Heart left ventricle (tissue), 16 donors: ENCODE measurements around the gene RELT. TPM values are rescaled to one million over a fixed set of nuclear protein-coding genes. Genes with fewer than 3 reads are reported as not detected.
A peak's percentile ranks its signal among the peaks of the same experiment; 100 is the strongest.
"Not testable (repeated sequence)": the region's sequence is repeated elsewhere in the genome, so short reads cannot be mapped to it uniquely, and the experiment has no call there.

Experiments
- ATAC-seq, 4 donors: fragments of 200-7000 bp; cut with Tn5 transposase; one replicate each; pipeline ENCODE4 v1.9.1; 2020 to 2022; ENCODE audit warnings: moderate library complexity in 4 of 4, mild to moderate bottlenecking in 3 of 4, moderate number of reproducible peaks in 1 of 4
- DNase-seq, 5 donors: peaks; one replicate each; pipeline ENCODE4 v3.0.0-alpha.2; 2020
- H3K27ac ChIP-seq, 12 donors: fragments of 200-600 bp; sonication (generic) in 4 of 12; one replicate each; pipeline versions ENCODE4 v1.5.0 to v1.8.0; 2016 to 2022; ENCODE audit warnings: mild to moderate bottlenecking in 2 of 12
- H3K27me3 ChIP-seq, 9 donors: fragments of 200-600 bp; sonication (generic) in 2 of 9; one replicate each; pipeline versions ENCODE4 v1.5.1 to v1.8.0; 2016 to 2022; ENCODE audit warnings: mild to moderate bottlenecking in 3 of 9
- H3K36me3 ChIP-seq, 9 donors: fragments of 200-600 bp; sonication (generic) in 2 of 9; one replicate each; pipeline versions ENCODE4 v1.5.0 to v1.8.0; 2018 to 2022; ENCODE audit warnings: mild to moderate bottlenecking in 2 of 9
- H3K4me1 ChIP-seq, 12 donors: fragments of 200-600 bp; sonication (generic) in 4 of 12; one replicate each; pipeline versions ENCODE4 v1.5.0 to v1.8.0; 2016 to 2022; ENCODE audit warnings: mild to moderate bottlenecking in 3 of 12
- H3K4me3 ChIP-seq, 12 donors: fragments of 200-600 bp; sonication (generic) in 4 of 12; one replicate each; pipeline versions ENCODE4 v1.5.0 to v1.8.0; 2017 to 2022; ENCODE audit warnings: mild to moderate bottlenecking in 9 of 12, moderate library complexity in 4 of 12
- H3K9me3 ChIP-seq, 12 donors: fragments of 200-600 bp; sonication (generic) in 4 of 12; one replicate each; pipeline versions ENCODE4 v1.5.0 to v1.8.0; 2016 to 2022; ENCODE audit warnings: mild to moderate bottlenecking in 1 of 12
- CTCF ChIP-seq, 12 donors: fragments of 200-600 bp; sonication (generic) in 4 of 12; IDR thresholded peaks; one replicate each; pipeline versions ENCODE4 v1.5.0 to v1.8.0; 2018 to 2022; ENCODE audit warnings: antibody characterized with exemption in 12 of 12, mild to moderate bottlenecking in 5 of 12
- POLR2A ChIP-seq, 2 donors: fragments of 450-650 bp; IDR thresholded peaks; one replicate each; pipeline ENCODE4 v1.6.1; 2017; ENCODE audit warnings: antibody characterized with exemption in 2 of 2, mild to moderate bottlenecking in 2 of 2, moderate library complexity in 2 of 2
- WGBS, 4 donors: extraction: QIAGEN DNeasy Blood & Tissue Kit in 2 of 4; methylation state at CpG; one replicate each; pipeline versions ENCODE4 v1.1.5 to v1.1.7; 2013 to 2018; 5-methylcytosine and 5-hydroxymethylcytosine counted together
- intact Hi-C, 10 donors: fragments of 100-400 bp; cut with DNase I; formaldehyde crosslinking; loops; one replicate each; pipeline versions ENCODE4 v1.11.1 to v1.14.2; 2022
- polyA plus RNA-seq, 2 donors: library from polyadenylated mRNA; stranded (reverse); fragments of 200-250 nt; gene quantifications; one replicate each; pipeline ENCODE4 v1.2.3, GENCODE V29; 2013
- total RNA-seq, 9 donors: library from RNA; depleted of rRNA in 2 of 9; stranded (reverse); fragments of >200 nt in 2 of 9; fragmentation: NEBNext Ultra II Directional in 3 of 9; extraction: Animal tissue kit (Norgen Biotek cat#: 25700) in 3 of 9; gene quantifications; one replicate each; pipeline versions ENCODE4 v1.1.0 to v1.2.4, GENCODE V29; 2016 to 2023
- donor health status: ischemic (EF 13 %, LVEDD 7.1; RV severe dilation, severe dysfunction).
- donor health status: healthy with polysubstance abuse.
- donor health status: DM: no; HTN: yes; CAD: no.
- donor health status: DM: no; HTN: no; CAD: no.
- donor health status: ischemic (EF 25% LVEDD 6.9; RV normal size, moderate dysfunction).
- donor health status: ischemic (EF 25% LVEDD 5.7; RV mildly dilated, moderate dysfunction).
- donor health status: healthy.
- donor health status: DM: yes; HTN: yes; CAD: no.
- donor health status: ischemic (EF 35%, LVEDD 5.7; RV mildly dilated, moderate dysfunction).
- donor health status: nonischemic (EF 11% LVEDD 7.7; RV severe dilation, severe dysfunction).
- donor health status: DM: yes; HTN: yes; CAD: no.
- donor health status: PGD.
- donor health status: ischemic (EF 29% LVEDD 5.4; RV normal size, mild dysfunction).
- donor health status: nonischemic (EF 23%, LVEDD 6.1; RV moderate dilation, normal function).

The RELT gene
- total and polyA plus RNA-seq, 11 donors: 1.0 to 13.9 (median 2.6) TPM

GRCh38 chr11:73430326-73430725, 54.1 kb downstream of the RELT start:
- ATAC-seq: no peak
- intact Hi-C loops: no loop called here

DNA sequence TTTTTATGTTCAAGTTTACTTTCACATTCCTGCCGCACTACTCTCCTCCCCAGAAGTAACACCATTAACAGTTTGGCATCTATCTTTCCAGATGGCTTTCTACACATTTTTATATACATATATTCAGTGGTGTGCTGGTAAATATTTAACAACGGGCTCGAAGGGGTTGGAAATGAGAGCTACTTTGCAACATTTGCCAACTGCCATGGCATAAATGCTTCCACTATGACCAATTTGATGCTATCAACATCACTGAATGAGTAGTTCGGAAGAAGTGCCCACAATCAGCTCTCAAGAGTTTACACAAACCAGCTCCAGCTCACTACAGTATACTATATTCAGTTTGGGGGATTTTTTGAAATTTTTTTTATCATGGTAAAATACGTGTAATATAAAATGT, 55.2 kb downstream of the RELT start:
- no peak for ATAC-seq
- H3K4me1 ChIP-seq: peaks cover 0 to 20% (median 6%) of the 10 kb centered on the region in 12 donors
- WGBS, 4 donors: 93 to 95% (median 94%) methylated on average over 5 of the region's 5 CpGs
- peaks cover 0 to 3% (median 0%) of the 10 kb centered on the region in 9 donors for H3K36me3 ChIP-seq
- H3K27ac ChIP-seq: no peak overlapping the region
- no peaks in the 10 kb centered on the region for H3K9me3 ChIP-seq
- intact Hi-C loops: no loop called here
- DNase-seq: no peak
- H3K27me3 ChIP-seq: no peaks in the 10 kb centered on the region
- TF ChIP-seq CTCF (IDR thresholded peaks at IDR 0.05) (no peak), POLR2A (IDR thresholded peaks at IDR 0.05) (no peak)
- no peak overlapping the region for H3K4me3 ChIP-seq

More at GRCh38 chr11:73430326-73430725, 54.1 kb downstream of the RELT start:
- Histone ChIP-seq H3K4me3 (no peak overlapping the region), H3K9me3 (no peaks in the 10 kb centered on the region), H3K4me1 (peaks cover 0 to 22% (median 11%) of the 10 kb centered on the region in 12 donors), H3K36me3 (peaks cover 0 to 3% (median 0%) of the 10 kb centered on the region in 9 donors), H3K27ac (no peak overlapping the region), H3K27me3 (no peaks in the 10 kb centered on the region)
- WGBS, 4 donors: 89 to 93% (median 92%) methylated on average over 4 of the region's 4 CpGs
- DNase-seq: no peak
- no peak for TF ChIP-seq POLR2A (IDR thresholded peaks at IDR 0.05)
- no peak for TF ChIP-seq CTCF (IDR thresholded peaks at IDR 0.05)

GRCh38 chr11:73436859-73437258, 60.7 kb downstream of the RELT start:
- not testable (repeated sequence) for H3K9me3 ChIP-seq, H3K27me3 ChIP-seq, DNase-seq, H3K27ac ChIP-seq, H3K4me3 ChIP-seq, H3K36me3 ChIP-seq
- WGBS, 4 donors: 75 to 85% (median 85%) methylated on average over 4 of the region's 4 CpGs
- H3K4me1 ChIP-seq: peaks cover 0 to 33% (median 19%) of the 10 kb centered on the region in 12 donors
- ATAC-seq: peak in 2 of 4 donors; percentile 45 to 67
- intact Hi-C loops: loop anchor here in 1 of 10 donors (5.0 kb wide), 1 partner anchor 35 kb away; no protein-coding TSS in a partner anchor

DNA sequence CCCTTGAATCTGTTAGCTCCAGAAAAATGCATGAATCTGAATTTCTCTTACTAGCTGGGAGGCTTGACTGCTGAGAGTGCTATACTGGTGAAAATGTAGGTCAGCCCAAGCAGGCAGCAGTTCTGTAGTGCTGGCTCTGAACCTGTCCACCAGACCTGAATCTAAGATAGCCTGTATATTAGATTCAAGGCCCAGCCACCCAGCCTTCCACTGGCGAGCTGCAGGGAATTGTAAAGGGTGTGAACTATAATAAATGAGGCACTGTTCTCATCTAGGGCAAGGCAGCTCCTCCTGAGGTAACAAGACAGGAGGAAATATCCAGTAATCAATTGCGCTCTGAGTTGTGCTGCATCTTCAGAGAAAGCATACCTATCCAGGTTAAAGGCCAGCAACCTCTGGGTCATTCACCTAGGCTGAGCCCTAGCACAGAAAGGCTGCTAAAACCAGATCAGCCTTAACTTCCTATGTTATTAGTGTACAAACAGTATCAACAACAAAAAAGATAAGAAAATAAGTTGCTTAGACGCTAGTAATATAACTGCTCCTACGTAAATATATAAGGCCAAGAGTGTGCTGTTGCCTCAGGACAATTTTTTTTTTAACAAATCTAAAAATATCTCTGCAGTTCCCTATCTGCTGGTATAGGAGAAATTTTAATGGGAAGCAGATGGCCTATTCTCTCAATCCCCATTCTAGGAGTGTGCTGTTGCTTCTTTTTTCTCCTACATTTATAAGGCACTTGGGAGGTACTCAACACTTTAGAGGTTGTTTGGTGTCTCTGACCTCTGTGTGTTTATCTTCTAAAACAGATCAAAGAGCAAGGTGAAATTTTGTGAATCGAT, 63.0 kb downstream of the RELT start:
- H3K4me3 ChIP-seq: no peak overlapping the region
- no peaks in the 10 kb centered on the region for H3K36me3 ChIP-seq
- no peaks in the 10 kb centered on the region for H3K9me3 ChIP-seq
- intact Hi-C loops: loop anchor here in 1 of 10 donors (5.0 kb wide), 1 partner anchor 33 kb away; no protein-coding TSS in a partner anchor
- H3K27me3 ChIP-seq: no peaks in the 10 kb centered on the region
- H3K4me1 ChIP-seq: peaks cover 0 to 33% (median 19%) of the 10 kb centered on the region in 12 donors
- TF ChIP-seq CTCF (IDR thresholded peaks at IDR 0.05) (no peak), POLR2A (IDR thresholded peaks at IDR 0.05) (no peak)
- 65 to 68% (median 66%) methylated on average over 5 of the region's 5 CpGs for WGBS, 4 donors
- DNase-seq: no peak
- peak overlapping the region in 5 of 12 donors; percentile 7 to 61 (median 21) for H3K27ac ChIP-seq
- peak; percentile 12 to 54 (median 46) for ATAC-seq
